Germinal center (tissue), 1 donor: ENCODE results near the gene MKRN2.

Experiments used
- DNase-seq: peaks from one replicate; pipeline ENCODE4 v3.0.0; 2012; ENCODE audit warnings: mixed read lengths, low spot score

MKRN2 gene

DNA sequence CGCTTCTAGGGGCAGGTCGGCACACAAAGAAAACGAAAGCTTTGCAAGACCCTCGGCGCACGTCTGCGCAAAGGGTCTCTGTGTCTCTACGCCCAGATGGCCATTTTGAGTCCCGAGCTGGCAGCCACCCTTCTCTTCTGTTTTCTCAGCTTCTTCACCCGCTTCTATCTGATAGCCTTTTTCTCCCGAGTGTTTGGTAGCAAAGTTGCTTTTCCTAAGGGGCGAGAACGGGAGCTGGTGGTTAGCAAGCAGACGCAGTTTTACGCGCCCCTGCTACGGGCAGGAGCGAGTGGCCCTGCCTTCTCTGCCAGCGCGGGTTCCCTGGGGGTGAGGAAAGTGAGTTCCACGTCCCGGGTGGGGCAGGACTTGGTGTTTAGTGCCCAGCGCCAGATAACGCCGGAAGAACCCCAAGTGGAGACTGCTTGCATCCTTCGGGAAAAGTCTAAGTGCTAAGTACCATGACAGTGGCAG lies 2.9 kb upstream of the MKRN2 start:
- no peak for DNase-seq

DNA sequence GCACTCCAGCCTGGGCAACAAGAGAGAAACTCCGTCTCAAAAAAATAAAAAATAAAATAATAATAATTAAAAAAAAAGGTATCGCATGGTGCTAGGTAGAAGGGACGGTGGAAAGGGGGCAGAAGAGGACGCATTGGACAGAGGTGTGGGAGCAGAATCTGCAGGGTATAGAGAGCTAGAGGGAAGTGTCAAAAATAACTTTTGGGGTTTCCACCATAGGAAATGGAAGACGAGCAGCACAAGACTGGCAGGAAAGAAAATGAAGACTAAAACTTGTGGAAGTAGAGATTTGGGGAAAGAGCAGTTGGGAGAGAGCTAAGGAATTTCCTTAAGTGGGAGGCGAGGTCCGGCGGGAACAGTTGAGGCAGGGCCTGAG lies 585 bp upstream of the MKRN2 start:
- DNase-seq = no peak

DNA sequence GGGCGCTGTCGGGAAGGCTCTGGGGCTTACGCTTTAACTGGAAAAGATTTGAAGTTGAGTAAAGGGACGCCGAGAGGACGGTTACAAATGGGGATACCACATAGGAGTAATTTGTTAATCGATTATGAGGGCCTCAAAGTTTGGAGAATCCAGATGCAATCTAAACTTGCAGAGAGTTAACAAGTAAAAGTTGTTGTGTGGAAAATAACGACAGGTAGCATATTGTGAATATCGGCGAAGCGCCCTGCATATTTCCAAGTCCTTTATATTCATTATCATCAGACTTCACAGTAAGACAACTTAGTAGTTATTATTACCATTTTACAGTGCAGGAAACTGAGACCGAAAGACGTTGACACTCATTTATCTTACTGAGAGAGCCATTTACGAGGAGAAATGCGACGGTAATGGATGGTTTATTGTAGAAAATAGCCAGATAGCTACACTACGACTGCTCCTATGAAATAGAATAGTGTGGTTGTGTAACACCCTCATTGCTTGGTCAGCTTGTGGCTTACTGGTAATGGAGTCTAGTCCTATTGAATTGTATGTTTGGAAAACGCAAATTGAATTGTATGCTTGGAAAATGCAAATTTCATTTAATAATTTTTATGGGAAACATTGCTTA lies 700 bp downstream of the MKRN2 start:
- DNase-seq = no peak

DNA sequence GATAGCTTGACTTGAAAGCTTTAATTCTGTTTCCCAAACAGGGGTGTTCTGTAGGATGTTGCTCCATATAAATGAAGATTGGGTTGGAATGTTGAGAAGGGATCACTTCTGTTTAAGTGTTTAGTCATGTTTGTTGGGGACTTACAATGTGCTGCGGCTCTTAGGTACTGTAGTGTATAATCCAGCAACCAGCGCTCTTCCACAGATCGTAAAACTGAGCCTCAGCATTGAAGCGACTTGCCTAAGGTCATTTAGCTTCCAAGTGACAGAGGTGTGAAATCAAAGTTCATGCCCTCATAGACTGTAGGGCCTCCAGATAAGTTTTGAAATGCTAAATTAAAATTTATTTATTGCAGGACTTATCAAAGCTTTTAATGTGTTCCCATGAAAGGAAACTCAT lies 1.8 kb downstream of the MKRN2 start:
- DNase-seq = no peak

DNA sequence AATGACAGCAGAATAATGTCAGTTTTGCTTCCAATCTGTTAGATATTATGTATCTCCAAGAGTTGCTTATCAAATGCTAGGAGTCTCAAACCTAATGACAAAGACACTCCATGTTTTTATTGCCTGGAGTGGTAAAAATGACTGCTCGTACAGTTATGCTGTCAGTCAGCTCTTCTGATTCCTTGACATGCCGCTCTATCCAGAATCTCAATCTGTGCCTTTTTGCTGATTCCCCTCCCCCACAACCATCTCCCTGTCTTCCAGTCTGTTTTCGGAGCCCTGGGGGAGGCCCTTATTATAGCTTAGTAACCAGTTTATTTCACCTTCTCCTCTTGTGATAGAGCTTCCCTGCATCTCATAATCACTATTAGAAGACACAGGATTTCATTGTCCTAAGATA lies 2.6 kb downstream of the MKRN2 start:
- no peak for DNase-seq

DNA sequence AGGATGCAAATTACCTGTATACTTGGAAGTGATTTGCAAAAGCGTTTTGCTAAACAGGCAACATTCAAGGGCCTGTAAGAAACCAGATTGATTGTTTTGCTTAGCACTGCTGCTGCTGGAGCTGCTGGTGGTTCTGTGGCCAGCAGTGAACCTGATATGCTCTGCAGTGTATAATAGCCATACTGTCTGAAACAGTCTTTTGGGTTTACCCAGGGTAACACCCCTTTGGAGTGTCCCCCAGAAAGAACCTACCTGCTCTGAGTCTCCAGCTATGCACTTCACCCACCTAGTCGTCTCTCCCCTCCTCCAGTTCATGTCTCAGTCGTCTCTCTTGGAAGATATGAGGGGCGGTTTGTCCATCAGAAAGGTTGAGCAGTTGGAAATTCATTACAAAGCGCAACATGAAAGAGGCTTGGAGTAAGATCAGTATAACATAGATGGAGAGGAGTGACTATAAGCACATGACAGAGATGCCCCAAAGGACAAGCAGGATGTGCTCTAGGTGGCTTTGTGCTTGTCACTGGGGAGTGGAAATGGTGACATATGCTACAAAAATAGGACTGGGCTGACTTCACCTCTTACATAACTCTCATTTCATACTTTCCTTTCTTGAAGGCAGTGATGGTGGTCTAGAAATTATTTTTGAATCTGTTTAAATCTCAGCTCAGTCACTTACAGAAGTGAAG lies 3.8 kb downstream of the MKRN2 start:
- no peak for DNase-seq

DNA sequence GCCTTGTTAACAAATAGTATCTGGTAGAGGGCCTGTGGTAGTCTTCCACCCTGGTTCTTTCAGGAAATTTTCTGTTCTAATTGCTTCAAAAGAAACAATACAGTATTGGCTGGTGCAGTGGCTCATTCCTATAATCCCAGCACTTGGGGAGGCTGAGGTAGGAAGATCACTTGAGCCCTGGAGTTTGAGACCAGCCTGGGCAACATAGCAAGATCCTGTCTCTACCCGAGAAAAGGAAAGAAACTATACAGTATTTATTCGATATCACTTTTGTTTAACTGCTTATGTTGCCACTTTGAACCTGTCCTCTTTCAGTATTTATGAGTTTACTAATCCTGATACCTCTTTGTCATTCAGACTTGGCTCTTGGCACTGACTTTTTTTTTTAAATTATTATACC lies 4.5 kb downstream of the MKRN2 start:
- DNase-seq = no peak

DNA sequence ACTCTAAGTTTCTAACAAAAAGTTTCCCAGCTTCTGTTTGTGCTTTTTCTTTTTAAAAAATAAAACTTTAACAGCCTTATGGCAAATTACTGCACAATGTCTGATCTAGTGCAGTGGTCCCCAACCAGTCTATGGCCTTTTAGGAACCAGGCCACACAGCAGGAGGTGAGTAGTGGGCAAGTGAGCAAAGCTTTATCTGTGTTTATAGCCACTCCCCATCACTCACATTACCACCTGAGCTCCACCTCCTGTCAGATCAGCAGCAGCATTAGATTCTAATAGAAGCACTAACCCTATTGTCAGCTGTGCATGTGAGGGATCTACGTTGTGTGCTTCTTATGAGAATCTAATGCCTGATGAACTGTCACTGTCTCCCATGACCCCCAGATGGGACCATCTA lies 5.6 kb downstream of the MKRN2 start:
- DNase-seq = no peak

DNA sequence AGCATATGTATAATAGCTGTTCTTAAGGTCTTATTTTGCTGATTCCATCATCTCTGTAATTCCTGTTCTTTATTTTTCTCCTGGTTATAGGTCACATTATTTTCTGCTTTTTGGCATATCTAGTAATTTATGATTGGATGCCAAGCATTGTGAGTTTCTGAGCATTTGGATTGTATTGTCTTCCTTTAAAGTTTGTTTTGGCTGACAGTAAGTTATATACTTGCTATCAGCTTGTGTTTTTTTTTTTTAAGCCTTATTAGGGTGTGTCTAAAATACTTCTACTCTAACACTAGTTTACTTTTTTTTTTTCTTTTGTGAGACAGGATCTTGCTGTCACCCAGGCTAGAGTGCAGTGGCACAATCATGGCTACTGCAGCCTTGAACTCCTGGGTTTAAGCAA lies 10.1 kb downstream of the MKRN2 start:
- no peak for DNase-seq

DNA sequence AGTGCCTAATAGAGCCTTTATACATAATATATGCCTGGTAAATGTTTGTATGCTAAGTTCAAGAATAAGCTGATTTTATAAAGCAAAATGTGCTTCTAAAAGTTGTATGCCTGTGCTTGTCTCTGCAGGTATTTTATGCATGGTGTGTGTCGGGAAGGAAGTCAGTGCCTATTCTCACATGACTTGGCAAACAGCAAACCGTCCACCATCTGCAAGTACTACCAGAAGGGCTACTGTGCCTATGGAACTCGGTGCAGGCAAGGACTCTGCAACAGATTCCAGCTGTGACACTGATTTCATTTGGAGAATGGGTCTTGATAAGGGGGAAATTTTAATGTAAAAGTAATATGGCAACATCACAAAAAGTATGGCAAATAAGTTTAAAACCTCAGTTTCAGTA lies 11.9 kb downstream of the MKRN2 start:
- DNase-seq = no peak

DNA sequence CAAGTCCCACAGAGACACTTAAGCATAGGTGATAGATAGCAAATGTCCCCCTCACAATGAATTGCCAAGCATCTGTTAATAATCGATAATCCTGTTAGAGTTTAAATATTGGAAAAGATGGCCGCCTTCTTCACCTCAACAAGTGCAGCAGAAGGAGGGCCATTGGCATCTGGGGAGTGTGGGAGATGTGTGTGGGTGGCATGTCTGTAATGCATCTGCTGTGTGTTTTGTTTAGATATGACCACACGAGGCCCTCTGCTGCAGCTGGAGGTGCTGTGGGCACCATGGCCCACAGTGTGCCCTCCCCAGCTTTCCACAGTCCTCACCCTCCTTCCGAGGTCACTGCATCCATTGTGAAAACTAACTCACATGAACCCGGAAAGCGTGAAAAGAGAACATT lies 12.9 kb downstream of the MKRN2 start:
- no peak for DNase-seq

DNA sequence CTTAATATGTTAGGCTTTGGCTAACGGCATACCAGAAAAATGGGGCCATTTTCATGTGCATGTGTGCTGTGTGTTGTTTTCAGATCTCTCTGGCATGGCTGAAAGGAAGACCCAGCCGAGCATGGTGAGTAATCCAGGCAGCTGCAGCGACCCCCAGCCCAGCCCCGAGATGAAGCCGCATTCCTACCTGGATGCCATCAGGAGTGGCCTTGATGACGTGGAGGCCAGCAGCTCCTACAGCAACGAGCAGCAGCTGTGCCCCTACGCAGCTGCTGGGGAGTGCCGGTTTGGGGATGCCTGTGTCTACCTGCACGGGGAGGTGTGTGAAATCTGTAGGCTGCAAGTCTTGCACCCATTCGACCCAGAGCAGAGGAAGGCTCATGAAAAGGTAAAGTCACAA lies 15.1 kb downstream of the MKRN2 start:
- no peak for DNase-seq

DNA sequence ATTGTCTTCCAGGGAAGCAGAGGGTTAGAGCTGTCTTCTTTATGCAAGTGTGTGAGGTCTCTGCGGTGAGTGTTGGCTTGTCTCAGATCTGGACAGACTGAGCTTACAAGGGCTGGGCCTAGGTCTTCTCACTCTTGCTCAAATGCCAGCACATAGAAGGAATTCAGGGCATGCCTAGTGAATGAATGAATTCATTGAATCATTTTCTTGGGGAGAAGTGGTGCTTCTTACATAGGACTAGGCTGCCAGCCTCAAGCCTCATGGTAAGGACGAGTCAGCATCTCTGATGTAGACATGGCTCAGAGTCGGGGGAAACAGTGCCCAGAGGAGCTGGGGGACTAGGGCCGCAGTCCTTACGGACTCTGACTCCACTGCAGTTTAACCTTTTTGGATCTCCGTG lies 17.2 kb downstream of the MKRN2 start:
- no peak for DNase-seq

DNA sequence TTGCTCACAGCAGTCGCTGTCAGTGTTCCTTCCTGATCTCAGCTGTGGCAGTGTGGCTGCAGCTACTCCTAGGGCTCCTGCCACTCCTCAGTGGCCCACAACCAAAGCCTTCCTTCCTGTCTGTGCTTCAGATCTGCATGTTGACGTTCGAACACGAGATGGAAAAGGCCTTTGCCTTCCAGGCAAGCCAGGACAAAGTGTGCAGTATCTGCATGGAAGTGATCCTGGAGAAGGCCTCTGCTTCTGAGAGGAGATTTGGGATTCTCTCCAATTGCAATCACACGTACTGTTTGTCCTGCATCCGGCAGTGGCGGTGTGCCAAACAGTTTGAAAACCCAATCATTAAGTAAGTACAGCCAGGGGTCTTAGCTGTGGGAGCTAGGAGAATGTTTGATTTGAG lies 17.8 kb downstream of the MKRN2 start:
- no peak for DNase-seq

DNA sequence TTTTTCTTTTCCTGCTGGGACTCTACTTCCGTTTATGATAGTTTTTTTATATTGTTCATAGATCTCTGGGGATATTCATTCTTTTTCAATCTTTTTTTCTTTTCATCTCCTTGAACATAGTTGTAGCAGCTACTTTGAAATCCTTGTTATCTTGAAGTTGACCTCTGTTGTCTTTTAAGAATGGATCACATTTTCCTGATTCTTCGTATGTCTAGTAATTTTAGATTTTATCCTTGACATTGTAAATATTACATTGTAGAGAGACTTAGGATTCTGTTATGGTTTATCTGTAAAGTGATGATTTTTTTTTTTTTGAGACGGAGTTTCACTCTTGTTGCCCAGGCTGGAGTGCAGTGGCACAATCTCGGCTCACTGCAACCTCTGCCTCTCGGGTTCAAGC lies 20.5 kb downstream of the MKRN2 start:
- no peak for DNase-seq

DNA sequence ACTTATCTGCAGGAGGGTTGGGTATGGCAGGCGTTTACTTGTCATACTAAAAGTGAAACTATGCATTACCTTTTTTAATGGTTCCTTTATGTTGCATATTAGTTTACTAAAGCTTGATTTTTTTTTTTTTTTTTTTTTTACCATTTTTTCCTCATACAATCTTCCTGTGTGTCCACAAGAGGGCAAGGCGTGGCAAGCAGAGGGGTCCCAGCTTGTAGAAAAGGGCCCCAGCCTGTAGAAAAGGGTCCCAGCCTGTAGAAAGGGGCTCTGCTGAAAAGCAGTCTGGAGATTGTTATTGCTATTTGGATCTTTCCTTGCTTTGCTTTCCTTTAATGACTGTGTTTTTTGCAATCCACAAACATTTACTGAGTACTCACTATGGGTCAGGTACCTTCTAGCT lies 21.9 kb downstream of the MKRN2 start:
- no peak for DNase-seq

DNA sequence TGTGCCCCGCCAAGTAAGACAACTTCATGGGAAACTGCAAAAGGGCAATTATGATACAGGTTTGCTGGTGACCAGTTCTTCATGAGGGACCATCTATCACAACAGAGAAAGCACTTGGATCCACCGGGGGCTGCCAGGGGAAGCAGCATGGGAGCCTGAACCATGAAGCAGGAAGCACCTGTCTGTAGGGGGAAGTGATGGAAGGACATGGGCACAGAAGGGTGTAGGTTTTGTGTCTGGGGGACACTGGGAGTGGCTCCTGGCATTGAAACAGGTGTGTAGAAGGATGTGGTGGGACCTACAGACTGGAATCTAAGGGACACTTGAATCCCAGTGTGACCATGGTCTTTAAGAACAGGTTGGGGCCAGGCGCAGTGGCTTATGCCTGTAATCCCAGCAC lies 22.6 kb downstream of the MKRN2 start:
- no peak for DNase-seq

DNA sequence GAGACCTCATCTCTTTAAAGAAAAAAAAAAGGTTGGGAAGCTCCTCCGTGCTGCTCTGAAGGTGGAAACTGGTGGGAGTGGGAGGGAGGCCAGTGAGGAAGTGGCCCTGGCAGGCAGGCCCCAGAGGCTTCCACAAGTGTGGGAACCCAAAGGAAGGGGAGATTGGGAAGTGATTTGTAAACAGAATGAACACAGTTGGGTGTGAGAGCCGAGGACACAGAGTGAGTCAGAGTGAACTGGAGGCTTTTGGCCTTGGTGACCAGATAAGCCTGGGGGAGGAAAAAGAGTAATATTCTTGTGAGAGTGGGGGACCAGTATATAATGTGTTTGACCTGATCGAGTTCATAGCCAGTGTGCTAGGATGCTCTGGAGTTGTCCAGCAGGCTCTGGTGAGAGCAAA lies 23.0 kb downstream of the MKRN2 start:
- no peak for DNase-seq

DNA sequence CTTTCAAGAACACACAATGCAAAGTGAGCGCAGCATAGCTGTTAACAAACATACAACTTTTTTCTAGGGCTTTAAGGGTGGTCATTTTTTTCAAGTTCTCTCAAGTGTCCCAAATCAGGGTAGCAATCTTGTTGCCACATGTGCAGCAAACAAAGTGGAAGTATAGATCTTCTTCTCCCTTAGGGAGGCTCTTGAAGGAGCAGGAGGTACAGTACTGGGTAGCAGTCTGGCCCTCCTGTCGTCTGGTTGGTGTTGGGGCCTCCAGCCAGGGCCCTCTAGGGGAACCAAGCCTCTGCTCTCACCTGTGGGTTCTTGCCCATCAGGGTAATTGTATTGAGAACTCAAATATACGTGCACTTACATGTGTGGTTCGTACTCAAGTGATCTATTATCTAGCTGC lies 25.8 kb downstream of the MKRN2 start:
- no peak for DNase-seq

DNA sequence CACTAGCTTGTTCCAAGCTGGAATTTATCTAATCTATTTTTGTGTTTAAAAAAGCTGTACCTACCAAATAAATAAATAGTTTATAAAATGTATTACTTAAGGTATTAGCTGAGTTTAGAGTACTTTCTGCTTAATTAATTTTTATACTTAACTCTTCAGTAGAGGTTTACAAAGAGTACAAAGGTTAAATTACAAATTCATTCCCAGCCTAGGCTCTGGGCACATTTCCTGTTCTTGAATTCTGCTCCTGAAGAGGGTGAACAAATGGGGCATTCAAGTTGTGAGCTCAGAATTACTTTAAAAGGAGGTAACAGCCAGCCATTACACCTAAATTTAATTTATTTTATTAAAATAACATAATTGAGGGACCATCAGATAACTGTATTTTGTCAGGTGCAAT lies 26.4 kb downstream of the MKRN2 start:
- no peak for DNase-seq

DNA sequence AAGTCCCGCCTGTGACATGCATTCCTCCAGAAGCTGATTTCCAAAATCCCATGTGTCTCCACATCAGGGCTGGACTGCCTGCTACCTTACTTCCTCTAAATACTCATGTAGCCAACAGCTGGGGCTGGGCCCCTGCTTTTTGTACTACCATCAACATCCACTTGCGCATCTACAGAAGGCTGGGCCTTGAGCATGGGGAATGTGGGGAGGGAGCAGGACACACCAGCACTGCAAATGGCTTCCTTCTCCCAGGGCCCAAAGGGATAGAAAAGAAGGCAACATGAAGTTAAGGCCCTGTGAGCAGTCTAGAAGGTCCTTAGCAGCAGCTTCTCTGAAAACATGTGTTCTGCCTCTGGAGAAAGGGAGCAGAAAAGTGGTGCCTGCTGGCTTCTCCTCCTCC lies 27.2 kb downstream of the MKRN2 start:
- no peak for DNase-seq

DNA sequence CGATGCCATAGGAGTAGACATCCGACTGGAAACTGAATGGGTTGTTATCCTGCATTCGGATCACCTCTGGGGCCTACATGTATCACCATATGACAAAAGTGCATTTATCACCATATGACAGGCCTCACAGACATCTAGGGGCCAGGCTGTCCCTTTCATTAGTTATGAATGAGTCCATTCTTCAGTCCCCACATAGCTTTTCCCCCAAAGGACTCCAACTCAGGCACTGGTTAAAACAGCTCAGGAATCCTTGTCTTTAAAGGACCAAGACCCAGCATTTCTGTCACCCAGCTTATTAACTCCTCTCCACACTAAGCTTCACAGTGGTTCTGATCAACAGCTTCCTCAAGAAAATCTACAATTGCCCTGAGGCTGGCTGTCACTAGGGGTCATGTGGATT lies 28.3 kb downstream of the MKRN2 start:
- DNase-seq = no peak

DNA sequence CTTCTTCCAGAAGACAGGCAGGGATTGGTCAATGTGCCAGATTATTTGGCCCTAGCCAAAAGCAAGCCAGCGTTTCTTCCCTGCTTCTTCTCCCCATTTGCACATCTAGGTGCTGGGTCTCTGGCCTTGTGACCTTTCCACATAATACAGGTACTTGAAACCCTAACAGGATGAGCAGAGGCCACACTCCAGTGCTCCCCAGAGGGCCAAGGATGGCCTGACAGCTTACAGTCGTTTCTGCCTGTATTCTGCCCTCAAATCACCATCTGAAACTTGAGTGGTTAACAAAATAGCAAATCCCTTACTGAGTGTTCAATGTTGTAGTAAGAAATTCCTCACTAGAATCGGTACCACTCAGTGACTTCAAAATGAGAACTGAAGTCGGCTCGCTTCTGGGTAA lies 29.1 kb downstream of the MKRN2 start:
- DNase-seq = no peak

DNA sequence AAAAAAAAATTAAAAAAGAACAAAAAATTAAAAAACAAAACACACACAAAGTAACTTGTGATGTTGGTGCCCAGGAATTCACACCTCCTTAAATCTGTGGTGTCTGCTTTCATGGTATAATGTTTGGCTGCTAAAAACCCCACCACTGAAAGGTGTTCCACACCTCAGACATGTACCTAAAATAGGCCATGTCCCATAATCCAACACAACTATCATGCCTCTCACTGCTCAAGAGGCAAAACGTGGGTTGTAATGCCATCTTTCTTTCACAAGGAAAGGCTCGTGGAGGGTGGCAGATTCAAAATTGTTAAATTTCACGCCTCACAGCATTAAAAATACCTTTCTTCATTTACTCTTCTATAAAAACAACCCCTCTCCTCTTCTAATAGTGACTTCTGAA lies 29.5 kb downstream of the MKRN2 start:
- DNase-seq = no peak
